Fibroblast of skin of scalp (primary cell): Measurements from ENCODE around the gene PCSK4. TPM values are rescaled to one million over a fixed set of nuclear protein-coding genes. Genes with fewer than 3 reads are reported as not detected.
A peak's percentile ranks its signal among the peaks of the same experiment; 100 is the strongest.
"Not testable (repeated sequence)": the region's sequence is repeated elsewhere in the genome, so short reads cannot be mapped to it uniquely, and the experiment has no call there.

Source experiments
- DNase-seq: peaks from one replicate; pipeline ENCODE4 v3.0.0-alpha.2; 2013
- polyA plus RNA-seq, 2 experiments: library from polyadenylated mRNA; unstranded; fragments of 120-200 nt; gene quantifications; one replicate each; pipeline ENCODE4 v1.2.1, GENCODE V29; 2013; ENCODE audit not compliant: insufficient read length in 2 of 2

PCSK4 gene
- polyA plus RNA-seq (2013, experiment 1 of 2; ENCODE audit: insufficient read length) = 2.4 TPM
- 2.2 TPM for polyA plus RNA-seq (2013, experiment 2 of 2; ENCODE audit: insufficient read length)

DNA sequence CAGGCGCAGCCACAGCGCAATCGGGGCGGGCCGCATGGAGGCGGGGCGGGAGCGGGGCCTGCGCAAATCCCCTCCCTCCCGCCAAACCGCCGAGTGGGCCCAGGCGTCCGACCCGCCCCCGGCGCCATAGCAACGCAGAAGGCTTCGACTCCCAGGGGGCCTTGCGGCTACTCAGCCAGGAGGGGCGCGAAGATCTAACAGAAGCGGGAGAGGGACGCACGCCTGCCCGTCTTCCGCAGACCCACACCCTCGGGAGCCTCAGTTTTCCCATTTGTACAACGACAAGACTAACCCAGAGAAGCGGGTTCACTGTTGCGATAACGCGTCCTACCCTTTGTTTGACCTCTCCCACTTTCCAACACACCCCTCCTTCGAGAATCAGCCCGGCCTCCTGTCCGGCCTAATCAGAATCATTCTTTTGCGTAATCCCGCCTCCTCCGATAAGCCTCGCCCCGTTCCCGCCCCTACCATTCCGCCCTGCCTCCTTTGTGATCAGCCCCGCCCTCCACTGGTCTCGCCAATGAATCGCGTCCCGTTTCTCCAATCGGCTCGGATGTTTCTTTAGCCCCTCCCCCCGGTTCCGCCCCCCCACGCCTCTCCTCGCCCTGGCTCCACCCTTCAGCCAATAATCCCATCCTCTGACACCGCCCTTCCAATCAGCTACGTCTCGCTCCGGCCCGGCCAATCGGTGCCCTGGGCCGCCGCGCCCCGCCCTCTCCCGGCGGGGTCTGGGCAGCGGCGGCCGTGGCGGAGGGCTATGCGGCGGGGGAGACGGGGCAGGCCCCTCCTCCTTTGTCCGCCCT lies at the start of gene PCSK4:
TSS of gene PCSK4 (minus strand) at position 40 of the 803 bp plus-strand sequence. CDS start at position 36, 4 bp downstream.
- DNase-seq = peak; percentile 99

DNA sequence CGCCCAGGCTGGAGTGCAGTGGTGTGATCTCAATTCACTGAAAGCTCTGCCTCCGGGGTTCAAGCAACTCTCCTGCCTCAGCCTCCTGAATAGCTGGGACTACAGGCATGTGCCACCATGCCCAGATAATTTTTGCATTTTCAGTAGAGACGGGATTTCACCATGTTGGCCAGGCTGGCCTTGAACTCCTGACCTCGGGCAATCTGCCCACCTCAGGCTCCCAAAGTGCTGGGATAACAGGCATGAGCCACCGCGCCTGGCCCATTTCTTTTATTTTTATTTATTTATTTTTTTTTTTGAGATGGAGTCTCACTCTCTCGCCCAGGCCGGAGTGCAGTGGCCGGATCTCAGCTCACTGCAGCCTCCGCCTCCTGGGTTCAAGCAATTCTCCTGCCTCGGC lies 49.6 kb upstream of the PCSK4 start:
- not testable (repeated sequence) for DNase-seq

DNA sequence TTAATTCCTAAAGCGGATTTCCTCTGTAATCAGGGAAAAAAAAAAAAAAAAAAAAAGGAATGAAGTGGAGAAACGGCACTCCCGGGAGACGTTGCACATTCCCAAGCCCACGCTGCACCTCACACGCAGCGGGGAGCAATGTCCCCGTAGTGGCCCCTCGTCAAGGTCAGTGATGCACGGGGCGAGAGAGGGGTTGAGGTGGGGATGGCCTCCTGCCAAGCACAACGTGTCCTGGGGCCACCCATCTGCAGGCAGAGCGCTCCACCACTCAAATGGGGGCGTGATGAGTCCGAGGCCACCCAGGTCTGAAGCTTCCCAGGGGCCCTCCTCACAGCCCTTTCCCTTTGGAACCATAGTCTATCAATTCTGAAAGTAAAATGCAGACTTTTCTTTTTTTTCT lies 48.8 kb upstream of the PCSK4 start:
- DNase-seq = no peak

DNA sequence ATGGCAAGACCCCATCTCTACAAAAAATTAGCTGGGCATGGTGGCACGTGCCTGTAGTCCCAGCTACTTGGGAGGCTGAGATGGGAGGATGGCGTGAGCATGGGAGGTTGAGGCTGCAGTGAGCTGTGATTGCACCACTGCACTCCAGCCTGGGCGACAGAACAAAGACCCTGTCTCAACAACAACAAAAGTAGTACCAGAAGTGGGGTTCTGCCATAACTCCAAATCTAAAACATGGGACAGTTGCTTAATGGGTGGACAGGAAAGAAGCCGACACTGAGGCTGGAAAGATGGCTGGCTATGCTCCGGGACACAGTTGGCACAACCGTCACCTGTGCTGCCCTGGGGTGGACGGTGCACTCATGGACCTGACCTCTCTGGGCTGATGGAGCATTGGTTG lies 45.5 kb upstream of the PCSK4 start:
- not testable (repeated sequence) for DNase-seq

DNA sequence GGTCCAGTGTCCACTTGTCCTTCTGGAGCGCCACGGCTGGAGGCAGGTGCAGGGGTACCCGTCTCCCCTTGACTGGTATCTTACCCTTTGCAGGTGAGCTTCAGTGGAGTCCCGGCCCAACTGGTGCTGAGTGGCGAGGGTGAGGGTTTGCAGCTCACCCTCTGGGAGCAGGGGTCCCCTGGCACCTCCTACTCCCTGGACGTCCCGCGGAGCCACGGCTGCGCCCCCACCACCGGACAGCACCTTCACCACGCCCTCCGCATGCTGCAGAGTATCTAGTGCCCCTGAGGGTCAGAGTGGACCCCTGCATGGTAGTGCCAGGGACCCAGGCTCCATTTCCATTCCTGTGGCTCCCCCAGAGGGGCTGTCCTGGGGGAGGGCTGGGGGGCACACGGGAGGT lies 44.8 kb upstream of the PCSK4 start:
- DNase-seq = no peak

DNA sequence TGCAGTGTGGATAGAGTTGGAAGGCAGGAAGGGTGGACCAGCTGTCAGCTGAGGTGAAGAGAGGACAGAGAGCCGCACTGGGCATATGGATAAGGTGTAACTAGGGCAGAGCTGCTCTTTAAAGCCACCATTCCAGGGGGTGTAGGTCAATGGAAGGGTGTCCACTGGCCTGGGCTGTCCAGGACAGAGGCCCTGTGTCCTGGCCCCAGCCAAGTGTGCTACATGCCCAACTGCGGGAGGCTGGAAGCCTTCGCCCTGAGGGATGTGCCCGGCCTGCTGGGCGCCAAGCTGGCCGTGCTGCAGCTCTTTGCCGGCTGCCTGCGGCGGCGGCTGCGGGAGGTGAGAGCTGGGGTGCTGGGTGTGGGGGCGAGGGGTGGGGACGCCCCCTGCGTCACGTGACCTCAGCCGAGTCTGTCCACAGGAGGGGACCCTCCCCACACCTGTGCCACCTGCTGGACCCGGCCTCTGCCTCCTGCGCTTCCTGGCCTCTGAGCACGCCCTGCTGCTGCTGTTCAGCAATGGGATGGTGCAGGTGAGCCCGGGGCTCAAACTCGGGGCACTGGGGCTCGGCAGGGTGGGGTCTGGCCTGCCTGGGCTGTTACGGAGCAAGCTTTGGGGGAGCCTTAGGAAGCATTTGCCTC lies 43.5 kb upstream of the PCSK4 start:
- no peak for DNase-seq

DNA sequence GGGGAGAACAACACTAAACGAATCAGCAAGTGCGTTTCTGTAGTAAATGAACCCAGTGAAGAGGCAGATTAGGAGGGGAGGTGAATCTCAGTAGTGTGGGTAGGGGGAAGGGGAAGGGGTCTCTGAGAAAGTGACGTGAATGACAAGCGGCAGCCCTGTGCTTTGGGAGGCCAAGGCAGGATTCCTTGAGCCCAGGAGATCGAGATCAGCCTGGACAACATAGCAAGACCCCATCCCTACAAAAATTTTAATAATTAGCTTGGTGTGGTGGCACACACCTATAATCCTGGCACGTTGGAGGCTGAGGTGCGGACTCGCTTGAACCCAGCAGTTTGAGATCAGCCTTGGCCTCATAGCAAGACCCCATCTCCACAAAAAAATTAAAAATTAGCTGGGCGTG lies 41.9 kb upstream of the PCSK4 start:
- no peak for DNase-seq

DNA sequence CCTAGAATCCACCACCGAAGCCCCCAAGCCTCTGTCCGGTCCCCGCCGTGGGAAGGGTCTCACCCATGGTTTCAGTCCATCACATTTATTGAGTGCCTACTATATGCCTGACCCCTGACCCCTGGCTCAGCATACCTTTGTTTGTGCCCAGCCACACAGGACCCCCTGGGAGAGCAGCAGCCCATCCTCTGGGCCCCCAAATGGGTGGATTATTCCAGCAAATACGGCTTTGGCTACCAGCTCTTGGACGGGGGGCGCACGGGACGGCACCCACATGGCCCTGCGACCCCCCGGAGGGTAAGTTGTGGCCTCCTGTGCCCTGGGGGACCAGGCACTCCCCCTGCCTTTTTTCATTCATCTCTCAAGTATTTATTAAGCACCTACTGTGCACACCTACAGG lies 41.4 kb upstream of the PCSK4 start:
- no peak for DNase-seq

DNA sequence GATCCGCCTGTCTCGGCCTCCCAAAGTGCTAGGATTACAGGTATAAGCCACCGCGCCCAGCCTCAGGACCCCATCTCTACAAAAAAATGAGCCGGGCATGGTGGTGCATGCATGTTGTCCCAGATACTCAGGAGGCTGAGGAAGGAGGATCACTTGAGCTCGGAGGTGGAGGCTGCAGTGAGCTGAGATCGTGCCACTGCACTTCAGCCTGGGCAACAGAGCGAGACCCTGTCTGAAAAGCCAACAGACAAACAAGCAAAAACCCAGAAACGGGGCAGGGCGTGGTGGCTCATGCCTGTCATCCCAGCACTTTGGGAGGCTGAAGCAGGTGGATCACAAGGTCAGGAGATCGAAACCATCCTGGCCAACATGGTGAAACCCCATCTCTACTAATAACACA lies 40.7 kb upstream of the PCSK4 start:
- DNase-seq = not testable (repeated sequence)

DNA sequence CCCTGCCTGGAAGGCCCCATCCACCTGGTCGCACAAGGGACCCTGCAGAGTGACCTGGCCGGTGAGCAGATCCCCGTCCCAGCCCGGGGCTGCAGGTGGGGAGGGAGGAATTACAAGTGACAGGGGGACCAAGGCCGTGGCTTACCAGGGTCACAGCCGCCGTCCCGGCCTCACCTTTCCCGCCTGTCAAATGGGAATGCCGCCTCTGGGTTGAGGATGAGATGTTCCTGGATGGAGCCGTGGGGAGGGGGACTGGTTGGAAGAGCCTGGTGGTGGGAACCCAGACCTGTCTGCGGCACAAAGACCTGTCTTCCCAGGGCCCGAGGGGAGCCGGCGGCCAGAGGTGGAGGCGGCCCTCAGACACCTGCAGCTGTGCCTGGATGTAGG lies 39.3 kb upstream of the PCSK4 start:
- no peak for DNase-seq

DNA sequence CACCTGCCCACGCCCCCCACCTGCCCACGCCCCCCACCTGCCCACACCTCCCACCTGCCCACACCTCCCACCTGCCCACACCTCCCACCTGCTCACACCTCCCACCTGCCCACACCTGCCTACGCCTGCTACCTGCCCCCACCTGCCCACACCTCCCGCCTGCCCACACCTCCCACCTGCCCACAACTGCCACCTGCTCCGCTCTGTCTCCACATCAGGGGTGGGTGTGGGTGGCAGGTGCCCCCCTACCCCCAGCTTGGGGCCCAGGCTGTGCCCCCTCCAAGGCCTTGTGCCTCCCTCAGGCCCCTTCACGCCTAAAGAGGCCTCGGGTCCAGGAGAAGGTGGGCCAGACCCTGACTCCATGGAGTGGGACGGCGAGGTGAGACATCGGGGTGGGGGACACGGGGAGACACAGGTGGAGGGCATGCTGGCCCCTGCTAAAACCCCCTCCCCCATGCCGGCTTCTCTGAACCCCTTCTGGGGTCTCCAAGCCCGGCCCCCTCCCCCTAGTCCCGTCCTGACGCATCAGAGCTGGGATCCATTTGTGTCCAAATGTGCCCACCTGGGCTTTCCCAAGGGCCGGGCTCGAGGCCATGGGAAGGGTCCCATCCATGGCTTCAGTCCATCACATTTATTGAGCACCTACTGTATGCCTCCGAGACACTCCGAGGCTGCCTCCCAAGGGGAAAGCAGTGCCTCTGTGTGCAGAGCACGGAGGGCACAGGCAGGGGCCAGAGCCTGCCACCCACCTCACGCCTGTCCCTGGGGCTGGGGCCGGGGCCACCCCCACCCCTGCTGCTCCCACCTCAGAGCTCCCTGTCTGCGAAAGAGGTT lies 38.7 kb upstream of the PCSK4 start:
- DNase-seq = no peak

DNA sequence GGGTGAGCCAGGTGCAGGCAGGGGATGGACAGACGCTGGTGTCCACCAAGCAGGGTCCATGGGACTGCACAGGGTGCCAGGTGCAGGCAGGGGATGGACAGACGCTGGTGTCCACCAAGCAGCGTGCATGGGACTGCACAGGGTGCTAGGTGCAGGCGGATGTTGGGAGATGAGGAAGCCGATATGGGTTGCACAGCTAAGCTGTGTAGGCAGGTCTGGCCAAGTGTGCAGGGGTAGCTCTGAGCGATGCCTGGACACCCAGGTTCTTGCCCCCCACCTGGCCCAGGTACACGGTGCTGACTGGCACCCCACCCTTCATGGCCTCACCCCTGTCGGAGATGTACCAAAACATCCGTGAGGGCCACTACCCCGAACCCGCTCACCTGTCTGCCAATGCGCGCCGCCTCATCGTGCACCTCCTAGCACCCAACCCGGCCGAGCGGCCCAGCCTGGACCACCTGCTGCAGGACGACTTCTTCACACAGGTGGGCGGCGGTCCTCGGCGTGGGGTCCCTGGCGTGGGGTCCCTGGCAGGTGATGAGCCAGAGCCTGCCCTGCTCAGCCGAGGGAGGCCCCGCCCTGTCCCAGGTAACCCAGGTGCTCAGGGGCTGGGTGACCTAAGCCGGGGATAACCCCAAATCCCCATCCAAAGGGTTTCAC lies 37.6 kb upstream of the PCSK4 start:
- no peak for DNase-seq

DNA sequence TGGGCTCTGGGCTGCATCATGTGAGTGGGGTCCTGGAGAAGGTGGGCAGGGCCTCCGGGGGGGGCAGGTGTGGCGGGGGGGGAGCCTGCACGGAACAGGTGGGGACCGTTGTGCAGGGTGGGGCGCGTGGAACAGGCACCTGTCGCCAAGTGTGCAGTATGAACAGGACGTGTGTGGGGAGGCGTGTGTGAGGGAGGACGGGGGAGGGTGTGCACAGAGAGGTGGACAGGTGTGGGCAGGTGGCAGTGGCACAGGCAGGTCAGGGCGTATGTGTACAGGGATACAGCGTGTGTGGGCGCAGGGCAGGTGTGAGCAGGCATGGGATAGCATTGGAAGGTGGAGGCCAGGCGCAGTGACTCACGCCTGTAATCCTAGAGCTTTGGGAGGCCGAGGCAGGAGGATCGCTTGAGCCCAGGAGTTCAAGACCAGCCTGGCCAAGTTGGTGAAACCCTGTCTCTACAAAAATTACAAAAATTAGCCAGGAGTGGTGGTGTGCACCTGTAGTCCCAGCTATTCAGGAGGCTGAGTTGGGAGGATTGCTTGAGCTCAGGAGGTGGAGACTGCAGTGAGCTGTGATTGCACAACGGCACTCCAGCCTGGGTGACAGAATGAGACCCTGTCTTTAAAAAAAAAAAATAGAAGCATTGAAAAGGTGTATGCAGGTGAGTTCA lies 37.0 kb upstream of the PCSK4 start:
- DNase-seq = no peak

DNA sequence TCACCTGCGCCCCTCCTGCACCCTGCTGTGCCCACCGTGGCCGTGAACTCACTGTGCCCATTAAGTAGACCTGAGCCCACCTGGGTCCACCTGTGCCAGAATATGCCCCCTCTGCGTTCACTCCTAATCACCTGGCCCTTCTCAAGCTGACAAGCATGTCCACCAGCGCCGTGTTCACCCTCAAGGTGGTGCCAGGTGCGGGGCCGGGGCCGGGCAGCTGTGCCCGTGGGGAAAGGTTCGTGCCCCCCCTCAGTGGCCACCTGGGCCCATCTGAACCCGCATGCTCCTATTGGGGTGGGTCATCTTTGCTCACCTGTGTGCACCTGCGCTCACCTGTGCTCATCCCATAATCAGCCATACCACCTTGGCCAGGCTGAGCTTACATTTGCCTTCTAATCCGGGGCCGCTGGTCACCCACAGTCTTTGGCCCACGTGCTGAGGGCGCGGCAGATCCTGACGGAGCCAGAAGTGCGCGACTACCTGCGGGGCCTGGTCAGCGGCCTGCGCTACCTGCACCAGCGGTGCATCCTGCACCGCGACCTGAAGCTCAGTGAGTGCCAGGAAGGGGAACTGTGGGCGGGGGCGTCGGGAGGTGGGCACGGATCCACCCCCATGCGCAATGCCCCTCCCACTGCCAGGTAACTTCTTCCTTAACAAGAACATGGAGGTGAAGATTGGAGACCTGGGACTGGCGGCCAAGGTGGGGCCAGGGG lies 36.1 kb upstream of the PCSK4 start:
- DNase-seq = no peak

DNA sequence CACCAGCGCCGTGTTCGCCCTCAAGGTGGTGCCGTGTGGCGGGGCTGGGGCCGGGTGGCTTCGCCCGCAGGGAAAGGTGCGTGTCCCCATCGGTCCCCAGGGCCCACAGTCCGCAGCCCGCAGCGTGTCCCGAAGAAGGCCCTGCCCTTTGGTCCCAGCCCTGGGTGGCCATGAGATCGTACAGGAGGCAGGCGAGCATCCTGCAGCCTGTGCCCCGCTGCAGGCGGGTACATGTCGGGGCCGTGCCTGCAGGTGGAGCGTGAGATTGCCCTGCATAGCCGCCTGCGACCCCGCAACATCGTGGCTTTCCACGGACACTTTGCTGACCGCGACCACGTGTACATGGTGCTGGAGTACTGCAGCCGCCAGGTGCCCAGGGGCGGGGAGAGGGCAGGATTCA lies 35.2 kb upstream of the PCSK4 start:
- DNase-seq = no peak

DNA sequence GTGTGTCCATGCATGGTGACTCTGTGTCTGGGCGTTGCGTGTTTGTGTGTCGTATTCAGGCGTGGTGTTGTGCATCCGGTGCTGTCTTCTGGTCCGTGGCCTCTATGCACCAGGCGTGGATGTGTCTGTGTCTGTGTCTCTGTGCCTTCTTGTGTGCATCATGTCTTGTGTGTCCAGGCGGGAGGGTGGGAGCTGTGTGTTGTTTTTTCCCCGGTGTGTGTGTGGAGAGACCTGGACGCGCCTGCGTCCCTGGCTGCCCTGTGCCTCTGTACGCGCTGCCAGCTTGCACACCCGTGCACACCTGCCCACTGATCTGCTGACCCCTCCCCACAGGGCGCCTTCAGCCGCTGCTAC lies 34.8 kb upstream of the PCSK4 start:
- no peak for DNase-seq

DNA sequence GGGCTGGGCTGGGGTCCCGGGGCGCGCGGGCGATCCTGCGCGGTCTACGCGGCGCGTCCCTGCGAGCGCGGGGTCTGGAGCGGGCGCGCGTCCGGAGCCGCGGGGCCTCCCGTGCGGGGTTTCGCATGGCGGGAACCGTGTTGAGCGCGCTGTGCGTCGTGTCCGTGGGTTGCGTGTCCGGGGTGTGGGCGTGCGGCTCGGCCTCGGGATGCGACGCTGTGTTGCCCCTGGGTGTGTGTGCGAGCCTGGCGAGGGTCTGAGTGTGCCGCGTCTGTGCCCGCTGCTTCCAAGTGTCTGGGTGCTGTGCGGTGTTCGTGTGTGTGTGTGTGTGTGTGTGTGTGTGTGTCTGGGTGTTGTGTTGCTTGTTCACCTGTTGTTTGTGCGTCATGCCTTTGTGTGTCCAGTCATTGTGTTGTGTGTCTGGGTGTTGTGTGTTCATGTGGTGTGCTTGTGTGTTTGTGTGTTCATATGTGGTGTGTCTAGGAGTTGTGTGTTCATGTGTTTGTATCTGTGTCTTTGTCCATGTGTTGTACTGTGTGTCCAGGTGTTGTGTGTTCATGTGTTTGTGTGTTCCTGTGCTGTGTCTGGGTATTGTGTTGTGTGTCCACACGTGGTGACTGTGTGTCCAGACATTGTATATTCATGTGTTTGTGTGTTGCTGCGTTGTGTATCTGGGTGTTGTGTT lies 34.3 kb upstream of the PCSK4 start:
- DNase-seq = no peak

DNA sequence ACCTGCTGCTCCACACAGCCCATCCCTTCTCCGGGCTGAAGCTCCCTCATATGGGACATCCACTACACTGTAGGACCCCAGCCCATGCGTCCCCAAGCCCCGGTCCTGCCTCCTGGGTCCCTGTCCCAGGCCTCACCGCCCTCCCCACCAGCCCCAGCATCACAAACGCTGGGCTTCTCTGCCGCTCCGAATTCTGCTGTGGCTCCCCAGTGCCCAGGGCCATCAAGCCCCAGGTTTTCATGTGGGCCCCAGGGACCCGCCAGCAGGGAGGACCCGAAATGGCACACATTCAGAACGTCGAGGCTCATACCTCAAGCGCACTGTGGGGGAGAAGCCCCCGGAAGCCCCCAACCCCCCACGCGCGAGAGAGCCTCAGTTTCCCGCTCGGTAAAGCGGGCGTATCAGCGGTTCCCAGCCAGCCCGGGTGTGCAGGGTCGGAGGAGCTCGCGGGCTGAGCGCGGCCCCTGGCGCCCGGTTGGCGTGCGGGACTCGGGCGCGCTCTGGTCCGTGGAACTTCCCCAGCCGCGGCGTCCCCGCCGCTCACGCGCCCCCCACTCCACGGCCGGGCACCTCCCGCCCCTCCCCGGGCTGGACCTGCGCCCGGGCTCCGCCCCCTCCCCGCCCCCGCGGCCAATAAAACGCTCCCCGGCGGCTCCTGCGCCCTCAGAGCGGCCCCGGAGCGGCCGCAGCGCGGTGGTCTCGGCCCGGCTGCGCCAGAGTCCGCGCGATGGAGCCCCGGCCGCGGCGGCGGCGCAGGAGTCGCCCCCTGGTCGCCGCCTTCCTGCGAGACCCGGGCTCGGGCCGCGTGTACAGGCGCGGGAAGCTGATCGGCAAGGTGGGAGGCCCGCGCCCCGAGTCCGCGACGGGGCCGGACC lies 33.5 kb upstream of the PCSK4 start, which contains the start of gene PLK5:
TSS of gene PLK5 (plus strand) at position 666 of the 875 bp plus-strand sequence. CDS start 2,920 bp downstream, outside the sequence.
- no peak for DNase-seq

DNA sequence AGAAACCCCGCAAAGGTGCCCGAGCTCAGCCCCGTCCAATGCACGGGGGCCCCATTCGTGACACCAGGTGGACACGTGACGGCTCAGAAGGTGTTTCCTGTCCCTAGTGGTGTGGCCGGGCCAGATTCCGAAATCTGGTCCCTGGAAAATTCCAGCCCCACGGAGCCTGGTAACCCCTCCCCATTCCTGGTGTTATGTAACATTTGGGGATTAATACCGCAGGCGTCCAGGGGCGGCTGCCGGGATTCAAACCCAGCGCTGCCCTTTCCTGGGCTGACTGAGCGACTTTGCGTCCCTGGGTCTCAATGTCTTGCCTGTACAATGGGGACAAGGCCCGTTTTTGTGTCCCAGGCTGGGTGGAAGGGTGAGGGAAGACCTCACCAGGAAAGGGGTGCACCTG lies 32.7 kb upstream of the PCSK4 start:
- no peak for DNase-seq

DNA sequence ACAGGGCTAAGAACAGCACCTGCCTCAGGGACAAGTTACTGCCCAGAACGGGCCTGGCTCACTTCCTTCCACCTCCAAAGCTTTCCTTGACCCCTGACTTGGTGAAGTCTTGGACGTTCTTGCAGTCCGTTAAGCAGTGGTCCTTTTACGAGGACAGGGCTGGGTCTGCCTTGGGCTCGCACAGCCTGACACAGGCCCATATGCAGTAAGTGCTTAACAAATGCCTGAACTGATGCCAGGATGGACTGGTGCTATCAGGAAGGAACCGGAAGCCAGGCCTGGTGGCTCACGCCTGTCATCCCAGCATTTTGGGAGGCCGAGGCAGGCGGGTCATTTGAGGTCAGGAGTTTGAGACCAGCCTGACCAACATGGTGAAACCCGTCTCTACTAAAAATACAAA lies 31.9 kb upstream of the PCSK4 start:
- no peak for DNase-seq
